Measurements from ENCODE around the gene APBA2. TPM values are rescaled to one million over a fixed set of nuclear protein-coding genes. Genes with fewer than 3 reads are reported as not detected.

Gene APBA2
- total and polyA plus RNA-seq, 10 of the 15 experiments (the other 5 are each of a cell fraction or from before 2014, with no cell fraction given), result 0.06 to 0.26 (median 0.07) TPM; not detected in 7

GRCh38 chr15:29133791-29134190 lies 248.0 kb downstream of the APBA2 start:
- SMC1A ChIA-PET (ENCODE audit: uncharacterized antibody, unreplicated experiment), result no interaction called here
- no peaks in the 10 kb centered on the region for H4K20me1 ChIP-seq (ENCODE audit: control insufficient read depth, insufficient read depth)
- BruUV-seq (replicated peaks), result no TSS peak
- RAD21 ChIA-PET (ENCODE audit: unreplicated experiment), result no interaction called here
- H3K4me3 ChIP-seq, result no peak overlapping the region
- in situ Hi-C loops (cut with MboI), result no loop called here
- FAIRE-seq, result no peak
- H3K79me2 ChIP-seq (ENCODE audit: control insufficient read depth, insufficient read depth, low read length), result no peaks in the 10 kb centered on the region
- H3K27me3 ChIP-seq (replicated peaks in 1 of 2; ENCODE audit: control insufficient read depth in 2 of 2, insufficient read depth in 2 of 2, low read length in 1 of 2), result no peaks in the 10 kb centered on the region
- DNase-seq (ENCODE audit: low read depth, low spot score), result no peak
- no peak overlapping the region for H2AFZ ChIP-seq (ENCODE audit: control insufficient read depth, low read depth, low read length)
- no peaks in the 10 kb centered on the region for H3K9me3 ChIP-seq (replicated peaks; ENCODE audit: control insufficient read depth, insufficient read depth, low read length)
- no peak overlapping the region for H3K9ac ChIP-seq (ENCODE audit: control insufficient read depth, insufficient read depth, low read length)
- no peak overlapping the region for H3K27ac ChIP-seq (ENCODE audit: control insufficient read depth, insufficient read depth)
- H3K4me1 ChIP-seq (ENCODE audit: control insufficient read depth, insufficient read depth, low read length), result no peaks in the 10 kb centered on the region
- POLR2A ChIA-PET, result no interaction called here
- CTCF ChIA-PET, result no interaction called here
- no peak for TF ChIP-seq EED (IDR thresholded peaks at IDR 0.05; ENCODE audit: low read depth)
- TF ChIP-seq FOXM1 (IDR thresholded peaks at IDR 0.05; ENCODE audit: low read depth, low read length), result no peak
- no peak for TF ChIP-seq PRDM15 (CRISPR knock-in tag; IDR thresholded peaks at IDR 0.05)
- no peak for TF ChIP-seq CBX5 (IDR thresholded peaks at IDR 0.05; ENCODE audit: low read depth)
- TF ChIP-seq ZSCAN29 (IDR thresholded peaks at IDR 0.05), result no peak
- TF ChIP-seq LARP7 (IDR thresholded peaks at IDR 0.05), result no peak
- no peak for TF ChIP-seq CUX1 (IDR thresholded peaks at IDR 0.05; ENCODE audit: insufficient replicate concordance, low read depth, low read length)
- TF ChIP-seq RFX5 (IDR thresholded peaks at IDR 0.05; ENCODE audit: low read depth, low read length), result no peak
- no peak for TF ChIP-seq TARDBP (IDR thresholded peaks at IDR 0.05; ENCODE audit: borderline replicate concordance)
- no peak for TF ChIP-seq RAD21 (IDR thresholded peaks at IDR 0.05; ENCODE audit: insufficient read depth, low read depth, low read length)
- no peak for TF ChIP-seq MAX (IDR thresholded peaks at IDR 0.05; ENCODE audit: low read depth, low read length)
- WGBS (ENCODE audit: insufficient coverage, insufficient replicate concordance, low lambda C conversion rate, missing lambda C conversion rate), result 42% methylated on average over 5 of the region's 5 CpGs
- H3K36me3 ChIP-seq (ENCODE audit: control insufficient read depth in 2 of 2, insufficient read depth in 2 of 2, low read length in 1 of 2), result no peaks in the 10 kb centered on the region
- no peak for ATAC-seq
- H3K4me2 ChIP-seq (ENCODE audit: control insufficient read depth, insufficient read depth), result no peak overlapping the region
- intact Hi-C loops (cut with micrococcal nuclease; ENCODE audit: unreplicated experiment), result no loop called here
